GM18870 (cell line): ENCODE results near the gene KIF26B.

Experiments used
- ATAC-seq: cut with Tn5 transposase; IDR thresholded peaks from one replicate; pipeline ENCODE4 v1.9.1; 2021; ENCODE audit warnings: moderate library complexity; ENCODE audit not compliant: unreplicated experiment

KIF26B gene

GRCh38 chr1:245234217-245235081, 79.7 kb downstream of the KIF26B start:
- no peak for ATAC-seq

- ATAC-seq = no peak
These were observed 80.4 kb downstream of the KIF26B start for GRCh38 chr1:245235156-245235555.

- no peak for ATAC-seq
These were observed 85.9 kb downstream of the KIF26B start for GRCh38 chr1:245240648-245241165.

GRCh38 chr1:245241526-245242130, 86.8 kb downstream of the KIF26B start:
- no peak for ATAC-seq

- no peak for ATAC-seq
These were observed 88.2 kb downstream of the KIF26B start for GRCh38 chr1:245242989-245243388.

GRCh38 chr1:245245021-245245667, 90.4 kb downstream of the KIF26B start:
- no peak for ATAC-seq

GRCh38 chr1:245246433-245246832, 91.6 kb downstream of the KIF26B start:
- ATAC-seq = no peak

GRCh38 chr1:245247356-245247755, 92.6 kb downstream of the KIF26B start:
- no peak for ATAC-seq

- ATAC-seq = no peak
These were observed 93.0 kb downstream of the KIF26B start for GRCh38 chr1:245247801-245248200.

GRCh38 chr1:245248231-245248731, 93.5 kb downstream of the KIF26B start:
- no peak for ATAC-seq

GRCh38 chr1:245255783-245256182, 101.0 kb downstream of the KIF26B start:
- no peak for ATAC-seq

- ATAC-seq = no peak
These were observed 101.7 kb downstream of the KIF26B start for GRCh38 chr1:245256528-245256927.

GRCh38 chr1:245258271-245258920, 103.6 kb downstream of the KIF26B start:
- no peak for ATAC-seq

GRCh38 chr1:245260110-245260882, 105.5 kb downstream of the KIF26B start:
- no peak for ATAC-seq

GRCh38 chr1:245260883-245261282, 106.1 kb downstream of the KIF26B start:
- ATAC-seq = no peak

GRCh38 chr1:245261786-245262185, 107.0 kb downstream of the KIF26B start:
- ATAC-seq = no peak

- ATAC-seq = no peak
These were observed 108.8 kb downstream of the KIF26B start for GRCh38 chr1:245263529-245264095.

- ATAC-seq = no peak
These were observed 109.4 kb downstream of the KIF26B start for GRCh38 chr1:245264226-245264625.

- no peak for ATAC-seq
These were observed 111.3 kb downstream of the KIF26B start for GRCh38 chr1:245266105-245266504.

GRCh38 chr1:245270063-245270462, 115.3 kb downstream of the KIF26B start:
- ATAC-seq = no peak
